Memory B cell (primary cell): Measurements from ENCODE around the gene TMEM41B.
"Not testable (repeated sequence)": the region's sequence is repeated elsewhere in the genome, so short reads cannot be mapped to it uniquely, and the experiment has no call there.

Experiments
- ATAC-seq: fragments of 150-1000 bp; cut with Tn5 transposase; 2 replicates; pipeline ENCODE4 v1.10.0; 2021; ENCODE audit warnings: low read depth, mild to moderate bottlenecking, moderate library complexity
- DNase-seq, 2 donors: peaks; one replicate each; pipeline ENCODE4 v3.0.0; 2022; ENCODE audit warnings: low spot score in 2 of 2
- H3K27ac Mint-ChIP-seq: one replicate; pipeline ENCODE4 v1.8.0; 2022; ENCODE audit warnings: mild to moderate bottlenecking, moderate library complexity, mixed read lengths
- H3K27me3 Mint-ChIP-seq: one replicate; pipeline ENCODE4 v1.8.0; 2022; ENCODE audit warnings: mixed read lengths
- H3K36me3 Mint-ChIP-seq: one replicate; pipeline ENCODE4 v1.8.0; 2022; ENCODE audit warnings: mild to moderate bottlenecking, mixed read lengths
- H3K4me1 Mint-ChIP-seq: one replicate; pipeline ENCODE4 v1.8.0; 2022; ENCODE audit warnings: mixed read lengths
- H3K4me3 Mint-ChIP-seq: one replicate; pipeline ENCODE4 v1.8.0; 2022; ENCODE audit warnings: mild to moderate bottlenecking, moderate library complexity, mixed read lengths
- H3K9me3 Mint-ChIP-seq: one replicate; pipeline ENCODE4 v1.8.0; 2022; ENCODE audit warnings: mixed read lengths

The TMEM41B gene

GRCh38 chr11:9314291-9315077 is at the start of gene TMEM41B:
TSS of gene TMEM41B (minus strand) at chr11:9314593. CDS start at chr11:9314441, 152 bp downstream.
- Mint-ChIP-seq H3K27me3 (peaks cover 2% of the 10 kb centered on the region), H3K36me3 (no peaks in the 10 kb centered on the region), H3K4me3 (peak within 1 kb of the TSS; percentile 99), H3K27ac (peak within 1 kb of the TSS; percentile 99), H3K9me3 (no peaks in the 10 kb centered on the region), H3K4me1 (peaks cover 30% of the 10 kb centered on the region)
- ATAC-seq, result peak; percentile 91
- peak; percentile 97 to 98 for DNase-seq

GRCh38 chr11:9362393-9362863 is 48.0 kb upstream of the TMEM41B start:
- DNase-seq, result no peak
- Mint-ChIP-seq H3K4me3 (no peak overlapping the region), H3K27ac (peak overlapping the region; percentile 71), H3K36me3 (no peaks in the 10 kb centered on the region), H3K9me3 (no peaks in the 10 kb centered on the region), H3K4me1 (peaks cover 2% of the 10 kb centered on the region), H3K27me3 (no peaks in the 10 kb centered on the region)
- no peak for ATAC-seq

GRCh38 chr11:9360862-9361622 is 46.6 kb upstream of the TMEM41B start:
- not testable (repeated sequence) for ATAC-seq, H3K4me3 Mint-ChIP-seq, H3K4me1 Mint-ChIP-seq, H3K9me3 Mint-ChIP-seq, H3K27me3 Mint-ChIP-seq, DNase-seq, H3K36me3 Mint-ChIP-seq
- H3K27ac Mint-ChIP-seq, result peak overlapping the region; percentile 29

GRCh38 chr11:9357041-9357440 is 42.6 kb upstream of the TMEM41B start:
- Mint-ChIP-seq H3K9me3 (no peaks in the 10 kb centered on the region), H3K27ac (no peak overlapping the region), H3K36me3 (no peaks in the 10 kb centered on the region), H3K4me1 (no peaks in the 10 kb centered on the region), H3K4me3 (no peak overlapping the region), H3K27me3 (no peaks in the 10 kb centered on the region)
- no peak for ATAC-seq
- DNase-seq, result no peak

- Mint-ChIP-seq H3K4me1 (no peaks in the 10 kb centered on the region), H3K27ac (no peak overlapping the region), H3K4me3 (no peak overlapping the region), H3K27me3 (peaks cover 11% of the 10 kb centered on the region), H3K36me3 (no peaks in the 10 kb centered on the region), H3K9me3 (no peaks in the 10 kb centered on the region)
- ATAC-seq (no peak), DNase-seq (no peak)
Observed at GRCh38 chr11:9351321-9351881, 37.0 kb upstream of the TMEM41B start.

- not testable (repeated sequence) for H3K36me3 Mint-ChIP-seq, ATAC-seq, H3K4me1 Mint-ChIP-seq, H3K4me3 Mint-ChIP-seq, H3K27ac Mint-ChIP-seq, DNase-seq, H3K9me3 Mint-ChIP-seq
- peaks cover 14% of the 10 kb centered on the region for H3K27me3 Mint-ChIP-seq
Observed at GRCh38 chr11:9347779-9348178, 33.4 kb upstream of the TMEM41B start.

GRCh38 chr11:9347100-9347499 is 32.7 kb upstream of the TMEM41B start:
- Mint-ChIP-seq H3K4me3 (no peak overlapping the region), H3K27ac (no peak overlapping the region), H3K4me1 (no peaks in the 10 kb centered on the region), H3K36me3 (no peaks in the 10 kb centered on the region), H3K9me3 (no peaks in the 10 kb centered on the region), H3K27me3 (peaks cover 14% of the 10 kb centered on the region)
- DNase-seq (no peak), ATAC-seq (no peak)

GRCh38 chr11:9344061-9344680 is 29.8 kb upstream of the TMEM41B start:
- DNase-seq (no peak), ATAC-seq (no peak)
- H3K4me3 Mint-ChIP-seq, result no peak overlapping the region

GRCh38 chr11:9341638-9342178 is 27.3 kb upstream of the TMEM41B start:
- Mint-ChIP-seq H3K4me3 (no peak overlapping the region), H3K27me3 (peaks cover 3% of the 10 kb centered on the region)
- no peak for DNase-seq

More at GRCh38 chr11:9344061-9344680, 29.8 kb upstream of the TMEM41B start:
- Mint-ChIP-seq H3K27ac (no peak overlapping the region), H3K9me3 (no peaks in the 10 kb centered on the region), H3K36me3 (no peaks in the 10 kb centered on the region), H3K27me3 (peaks cover 9% of the 10 kb centered on the region), H3K4me1 (no peaks in the 10 kb centered on the region)

GRCh38 chr11:9332655-9333054 is 18.3 kb upstream of the TMEM41B start:
- Mint-ChIP-seq H3K9me3 (peaks cover 1% of the 10 kb centered on the region), H3K27me3 (peaks cover 1% of the 10 kb centered on the region), H3K27ac (no peak overlapping the region), H3K4me1 (no peaks in the 10 kb centered on the region), H3K4me3 (no peak overlapping the region), H3K36me3 (no peaks in the 10 kb centered on the region)
- DNase-seq (no peak), ATAC-seq (no peak)

More at GRCh38 chr11:9341638-9342178, 27.3 kb upstream of the TMEM41B start:
- no peak overlapping the region for H3K27ac Mint-ChIP-seq
- no peaks in the 10 kb centered on the region for H3K36me3 Mint-ChIP-seq
- H3K4me1 Mint-ChIP-seq, result no peaks in the 10 kb centered on the region
- no peak for ATAC-seq
- no peaks in the 10 kb centered on the region for H3K9me3 Mint-ChIP-seq

GRCh38 chr11:9330387-9331384 is 16.3 kb upstream of the TMEM41B start:
- Mint-ChIP-seq H3K4me1 (no peaks in the 10 kb centered on the region), H3K27me3 (peaks cover 1% of the 10 kb centered on the region), H3K4me3 (no peak overlapping the region), H3K27ac (no peak overlapping the region), H3K36me3 (no peaks in the 10 kb centered on the region), H3K9me3 (peaks cover 1% of the 10 kb centered on the region)
- ATAC-seq (no peak), DNase-seq (no peak)

GRCh38 chr11:9320047-9320446 is 5.7 kb upstream of the TMEM41B start:
- no peak for ATAC-seq
- peaks cover 8% of the 10 kb centered on the region for H3K4me1 Mint-ChIP-seq
- H3K9me3 Mint-ChIP-seq, result no peaks in the 10 kb centered on the region
- H3K36me3 Mint-ChIP-seq, result no peaks in the 10 kb centered on the region
- no peak overlapping the region for H3K4me3 Mint-ChIP-seq
- no peak overlapping the region for H3K27ac Mint-ChIP-seq
- DNase-seq, result no peak
- peaks cover 7% of the 10 kb centered on the region for H3K27me3 Mint-ChIP-seq
